ENCODE results near the gene PROZ.

The PROZ gene

GRCh38 chr13:113139577-113139976 is 18.9 kb upstream of the PROZ start:
- Histone ChIP-seq H3K4me1 (ENCODE audit: control insufficient read depth in 1 of 2, insufficient read depth in 1 of 2, low read depth in 1 of 2, low read length in 1 of 2) (no peaks in the 10 kb centered on the region), H3K27ac (no peak overlapping the region), H3K27me3 (peaks cover 18% of the 10 kb centered on the region), H3K4me3 (ENCODE audit: low read depth in 1 of 2, low read length in 1 of 2) (no peak overlapping the region), H3K36me3 (no peaks in the 10 kb centered on the region), H3K9me3 (no peaks in the 10 kb centered on the region)
- no peak for TF ChIP-seq CTCF (IDR thresholded peaks at IDR 0.05)

GRCh38 chr13:113140677-113141600 is 17.5 kb upstream of the PROZ start:
- no peaks in the 10 kb centered on the region for H3K36me3 ChIP-seq
- no peak overlapping the region for H3K27ac ChIP-seq
- no peaks in the 10 kb centered on the region for H3K4me1 ChIP-seq (ENCODE audit: control insufficient read depth in 1 of 2, insufficient read depth in 1 of 2, low read depth in 1 of 2, low read length in 1 of 2)
- TF ChIP-seq CTCF (IDR thresholded peaks at IDR 0.05), result no peak
- no peak overlapping the region for H3K4me3 ChIP-seq (ENCODE audit: low read depth in 1 of 2, low read length in 1 of 2)
- H3K9me3 ChIP-seq, result no peaks in the 10 kb centered on the region
- H3K27me3 ChIP-seq, result peaks cover 9% of the 10 kb centered on the region

GRCh38 chr13:113141601-113141970 is 16.9 kb upstream of the PROZ start:
- no peak overlapping the region for H3K27ac ChIP-seq
- no peaks in the 10 kb centered on the region for H3K4me1 ChIP-seq (ENCODE audit: control insufficient read depth in 1 of 2, insufficient read depth in 1 of 2, low read depth in 1 of 2, low read length in 1 of 2)
- TF ChIP-seq CTCF (IDR thresholded peaks at IDR 0.05), result no peak
- H3K9me3 ChIP-seq, result no peaks in the 10 kb centered on the region
- peaks cover 9% of the 10 kb centered on the region for H3K27me3 ChIP-seq
- no peaks in the 10 kb centered on the region for H3K36me3 ChIP-seq
- H3K4me3 ChIP-seq (ENCODE audit: low read depth in 1 of 2, low read length in 1 of 2), result no peak overlapping the region

- no peak for TF ChIP-seq CTCF (IDR thresholded peaks at IDR 0.05)
These were observed 15.6 kb upstream of the PROZ start for GRCh38 chr13:113142876-113143275.

GRCh38 chr13:113143466-113144254 is 14.8 kb upstream of the PROZ start:
- H3K27me3 ChIP-seq, result peaks cover 4% of the 10 kb centered on the region
- no peaks in the 10 kb centered on the region for H3K36me3 ChIP-seq
- no peaks in the 10 kb centered on the region for H3K9me3 ChIP-seq
- no peaks in the 10 kb centered on the region for H3K4me1 ChIP-seq (ENCODE audit: control insufficient read depth in 1 of 2, insufficient read depth in 1 of 2, low read depth in 1 of 2, low read length in 1 of 2)
- no peak for TF ChIP-seq CTCF (IDR thresholded peaks at IDR 0.05)
- H3K27ac ChIP-seq, result no peak overlapping the region
- no peak overlapping the region for H3K4me3 ChIP-seq (ENCODE audit: low read depth in 1 of 2, low read length in 1 of 2)

More at GRCh38 chr13:113142876-113143275, 15.6 kb upstream of the PROZ start:
- H3K27me3 ChIP-seq, result peaks cover 5% of the 10 kb centered on the region
- no peaks in the 10 kb centered on the region for H3K9me3 ChIP-seq
- H3K4me1 ChIP-seq (ENCODE audit: control insufficient read depth in 1 of 2, insufficient read depth in 1 of 2, low read depth in 1 of 2, low read length in 1 of 2), result no peaks in the 10 kb centered on the region
- H3K27ac ChIP-seq, result no peak overlapping the region
- H3K4me3 ChIP-seq (ENCODE audit: low read depth in 1 of 2, low read length in 1 of 2), result no peak overlapping the region
- H3K36me3 ChIP-seq, result no peaks in the 10 kb centered on the region

Data from neutrophil (primary cell).